PC-9 (cell line): Measurements from ENCODE around the gene PSEN1.

Source experiments
- CTCF ChIP-seq: fragments of 200-600 bp; sonication (generic); conservative IDR thresholded peaks from 2 replicates; pipeline ENCODE4 v1.6.1; 2017; ENCODE audit warnings: mixed run types, antibody characterized with exemption, mild to moderate bottlenecking, moderate library complexity
- EZH2 ChIP-seq: fragments of 200-600 bp; sonication (generic); IDR thresholded peaks from 2 replicates; pipeline ENCODE4 v1.8.0; 2017; ENCODE audit warnings: antibody characterized with exemption, low read depth

GRCh38 chr14:73263606-73264005 is 127.3 kb downstream of the PSEN1 start:
- no peak for TF ChIP-seq CTCF
- no peak for TF ChIP-seq EZH2
